Osteoblast (primary cell): ENCODE measurements around the gene LRP1. TPM values are rescaled to one million over a fixed set of nuclear protein-coding genes. Genes with fewer than 3 reads are reported as not detected.

Source experiments
- DNase-seq: peaks from one replicate; pipeline ENCODE4 v3.0.0; 2011; ENCODE audit warnings: low spot score, mixed read lengths; ENCODE audit not compliant: insufficient read length; ENCODE audit errors: missing footprints
- H2AFZ ChIP-seq: 2 replicates; pipeline ENCODE4 v1.6.0; 2011; ENCODE audit warnings: mild to moderate bottlenecking, low read length
- H3K27ac ChIP-seq: 2 replicates; pipeline ENCODE4 v1.5.1; 2011; ENCODE audit warnings: mild to moderate bottlenecking, low read depth, low read length, moderate library complexity
- H3K27me3 ChIP-seq: 2 replicates; pipeline ENCODE4 v1.6.0; 2012; ENCODE audit warnings: mild to moderate bottlenecking, control low read depth, inconsistent platforms, low read length, moderate library complexity; ENCODE audit not compliant: insufficient read depth
- H3K36me3 ChIP-seq: 2 replicates; pipeline ENCODE4 v1.5.1; 2011; ENCODE audit warnings: mild to moderate bottlenecking, low read length, control low read depth, moderate library complexity; ENCODE audit not compliant: insufficient read depth
- H3K4me1 ChIP-seq: 2 replicates; pipeline ENCODE4 v1.5.1; 2011; ENCODE audit warnings: mild to moderate bottlenecking, low read length, control low read depth, moderate library complexity; ENCODE audit not compliant: insufficient read depth
- H3K4me2 ChIP-seq: 2 replicates; pipeline ENCODE4 v1.6.0; 2011; ENCODE audit warnings: mild to moderate bottlenecking, low read length; ENCODE audit not compliant: insufficient read depth
- H3K4me3 ChIP-seq: fragments of 200-600 bp; sonication (generic); 3 replicates; pipeline ENCODE4 v1.5.1; 2012; ENCODE audit warnings: mild to moderate bottlenecking, low read length, inconsistent platforms; ENCODE audit not compliant: insufficient read depth
- H3K79me2 ChIP-seq: 2 replicates; pipeline ENCODE4 v1.6.0; 2012; ENCODE audit warnings: mild to moderate bottlenecking, low read length, control low read depth, inconsistent platforms; ENCODE audit not compliant: insufficient read depth
- H3K9me3 ChIP-seq: 2 replicates; pipeline ENCODE4 v1.5.1; 2011; ENCODE audit warnings: low read depth, low read length, control low read depth
- H4K20me1 ChIP-seq: 2 replicates; pipeline ENCODE4 v1.6.0; 2012; ENCODE audit warnings: mild to moderate bottlenecking, low read length, control low read depth; ENCODE audit not compliant: insufficient read depth
- total RNA-seq: library from RNA; depleted of rRNA; stranded (reverse); fragments of >200 nt; gene quantifications from 2 replicates; pipeline ENCODE4 v1.2.3, GENCODE V29; 2012
- TF ChIP-seq, protein P1 (sequence below): IDR thresholded peaks from 2 replicates; pipeline ENCODE4 v1.5.1; 2011; ENCODE audit warnings: mild to moderate bottlenecking, low read depth, low read length, moderate library complexity; ENCODE audit errors: extremely low read depth

LRP1 gene
- total RNA-seq, 1 donor = 744 TPM

GRCh38 chr12:57135527-57136326, 7.4 kb downstream of the LRP1 start:
- peaks cover 93% of the 10 kb centered on the region for H3K4me1 ChIP-seq
- peak overlapping the region; percentile 53 for H3K4me3 ChIP-seq
- DNase-seq = no peak
- TF ChIP-seq, protein P1, sequence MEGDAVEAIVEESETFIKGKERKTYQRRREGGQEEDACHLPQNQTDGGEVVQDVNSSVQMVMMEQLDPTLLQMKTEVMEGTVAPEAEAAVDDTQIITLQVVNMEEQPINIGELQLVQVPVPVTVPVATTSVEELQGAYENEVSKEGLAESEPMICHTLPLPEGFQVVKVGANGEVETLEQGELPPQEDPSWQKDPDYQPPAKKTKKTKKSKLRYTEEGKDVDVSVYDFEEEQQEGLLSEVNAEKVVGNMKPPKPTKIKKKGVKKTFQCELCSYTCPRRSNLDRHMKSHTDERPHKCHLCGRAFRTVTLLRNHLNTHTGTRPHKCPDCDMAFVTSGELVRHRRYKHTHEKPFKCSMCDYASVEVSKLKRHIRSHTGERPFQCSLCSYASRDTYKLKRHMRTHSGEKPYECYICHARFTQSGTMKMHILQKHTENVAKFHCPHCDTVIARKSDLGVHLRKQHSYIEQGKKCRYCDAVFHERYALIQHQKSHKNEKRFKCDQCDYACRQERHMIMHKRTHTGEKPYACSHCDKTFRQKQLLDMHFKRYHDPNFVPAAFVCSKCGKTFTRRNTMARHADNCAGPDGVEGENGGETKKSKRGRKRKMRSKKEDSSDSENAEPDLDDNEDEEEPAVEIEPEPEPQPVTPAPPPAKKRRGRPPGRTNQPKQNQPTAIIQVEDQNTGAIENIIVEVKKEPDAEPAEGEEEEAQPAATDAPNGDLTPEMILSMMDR = no peak
- peaks cover 36% of the 10 kb centered on the region for H3K36me3 ChIP-seq
- peak overlapping the region; percentile 70 for H3K27ac ChIP-seq
- peak overlapping the region; percentile 61 for H3K4me2 ChIP-seq
- H2AFZ ChIP-seq = no peak overlapping the region
- peaks cover 61% of the 10 kb centered on the region for H4K20me1 ChIP-seq
- H3K9me3 ChIP-seq = no peaks in the 10 kb centered on the region
- no peaks in the 10 kb centered on the region for H3K27me3 ChIP-seq
- peaks cover 94% of the 10 kb centered on the region for H3K79me2 ChIP-seq

DNA sequence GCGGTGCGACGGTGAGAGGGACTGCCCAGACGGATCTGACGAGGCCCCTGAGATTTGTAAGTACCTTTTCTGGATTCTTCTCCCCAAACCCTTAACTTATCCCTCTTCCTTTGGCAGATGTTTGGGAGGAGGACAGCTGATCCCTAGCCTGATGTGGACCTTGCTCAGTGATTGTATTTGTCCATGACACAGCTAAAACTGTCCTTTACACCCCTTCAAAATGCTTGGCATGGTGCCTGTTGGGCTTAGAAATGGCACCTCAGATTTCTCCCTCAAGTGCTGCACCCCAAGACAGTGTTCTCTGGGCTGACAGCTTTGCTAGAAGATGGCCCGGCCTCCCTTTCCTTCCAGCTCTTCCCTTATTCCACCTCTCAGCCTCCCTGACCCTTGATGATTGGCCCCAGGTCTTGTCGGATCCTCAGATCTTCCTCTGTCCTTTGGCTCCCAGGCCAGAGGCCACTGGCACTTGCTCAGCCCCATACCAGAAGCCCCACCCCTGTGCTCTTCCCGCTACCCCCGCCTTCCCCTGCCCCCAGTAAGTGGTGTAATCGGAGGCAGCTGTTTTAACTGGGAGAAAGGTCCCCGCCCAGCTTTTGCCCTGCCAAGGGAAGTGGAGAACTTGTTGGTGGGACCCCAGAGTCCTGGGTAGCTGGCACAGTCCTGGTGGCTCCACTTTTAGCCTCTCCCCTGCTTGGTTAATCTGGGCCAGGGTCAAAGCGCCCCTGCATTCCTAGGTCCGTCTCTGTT, 10.4 kb downstream of the LRP1 start:
- TF ChIP-seq, protein P1 = no peak
- no peak overlapping the region for H2AFZ ChIP-seq
- H3K79me2 ChIP-seq = peaks cover 95% of the 10 kb centered on the region
- peaks cover 77% of the 10 kb centered on the region for H3K4me1 ChIP-seq
- no peaks in the 10 kb centered on the region for H3K9me3 ChIP-seq
- peak overlapping the region; percentile 29 for H3K4me2 ChIP-seq
- H4K20me1 ChIP-seq = peaks cover 64% of the 10 kb centered on the region
- peak overlapping the region; percentile 60 for H3K27ac ChIP-seq
- H3K36me3 ChIP-seq = peaks cover 59% of the 10 kb centered on the region
- H3K4me3 ChIP-seq = peak overlapping the region; percentile 22
- peak; percentile 38 for DNase-seq
- no peaks in the 10 kb centered on the region for H3K27me3 ChIP-seq

GRCh38 chr12:57139796-57140649, 11.7 kb downstream of the LRP1 start:
- Histone ChIP-seq H3K4me2 (peak overlapping the region; percentile 29), H3K27ac (peak overlapping the region; percentile 60), H3K4me1 (peaks cover 67% of the 10 kb centered on the region)

More at GRCh38 chr12:57139796-57140649, 11.7 kb downstream of the LRP1 start:
- TF ChIP-seq, protein P1 = no peak
- Histone ChIP-seq H4K20me1 (peaks cover 66% of the 10 kb centered on the region), H3K9me3 (no peaks in the 10 kb centered on the region), H3K4me3 (no peak overlapping the region), H3K36me3 (peaks cover 70% of the 10 kb centered on the region), H3K79me2 (peaks cover 95% of the 10 kb centered on the region), H2AFZ (no peak overlapping the region), H3K27me3 (no peaks in the 10 kb centered on the region)
- DNase-seq = peak; percentile 83
